Mucosa of descending colon (tissue), 3 donors: Measurements from ENCODE around the gene TMEM219. TPM values are rescaled to one million over a fixed set of nuclear protein-coding genes. Genes with fewer than 3 reads are reported as not detected.

Experiments
- ATAC-seq: fragments of 200-7000 bp; cut with Tn5 transposase; one replicate; pipeline ENCODE4 v1.9.1; 2020; ENCODE audit warnings: mild to moderate bottlenecking, moderate library complexity
- DNase-seq, 3 donors: peaks; one replicate each; pipeline ENCODE4 v3.0.0-alpha.2; 2020
- H3K36me3 ChIP-seq: fragments of 200-600 bp; one replicate; pipeline ENCODE4 v1.8.0; 2021; ENCODE audit warnings: low read depth, mild to moderate bottlenecking
- H3K4me1 ChIP-seq: fragments of 200-600 bp; one replicate; pipeline ENCODE4 v1.8.0; 2021; ENCODE audit warnings: low read depth, mild to moderate bottlenecking
- H3K4me3 ChIP-seq: fragments of 200-600 bp; one replicate; pipeline ENCODE4 v1.8.0; 2021; ENCODE audit warnings: mild to moderate bottlenecking
- H3K9me3 ChIP-seq: fragments of 200-600 bp; one replicate; pipeline ENCODE4 v1.8.0; 2021; ENCODE audit warnings: mild to moderate bottlenecking
- intact Hi-C, 2 donors: fragments of 100-400 bp; cut with DNase I in 1 of 2; cut with micrococcal nuclease in 1 of 2; formaldehyde crosslinking; loops; one replicate each; pipeline versions ENCODE4 v1.11.0 to v1.11.1; 2022; cut with DNase I, micrococcal nuclease
- total RNA-seq, 3 donors: library from RNA; stranded (reverse); fragmentation: NEBNext Ultra II Directional in 2 of 3; extraction: Animal tissue kit (Norgen Biotek cat#: 25700) in 2 of 3; gene quantifications; one replicate each; pipeline versions ENCODE4 v1.2.1 to v1.2.4, GENCODE V29; 2021 to 2023
- TF ChIP-seq, protein P1 (sequence below): fragments of 200-600 bp; IDR thresholded peaks from one replicate; pipeline ENCODE4 v1.8.0; 2022; ENCODE audit warnings: antibody characterized with exemption, mild to moderate bottlenecking
- donor health status: DM: no; HTN: no; CAD: no; lungs with moderate emphysema.
- donor health status: DM: no; HTN: no; CAD: no.
- donor health status: DM: no; HTN: yes; CAD: no.

The TMEM219 gene
- total RNA-seq, 3 donors from 2014 or later = 116 to 209 (median 130) TPM

- Histone ChIP-seq H3K4me1 (peaks cover 11% of the 10 kb centered on the region), H3K9me3 (no peaks in the 10 kb centered on the region), H3K4me3 (no peak overlapping the region), H3K36me3 (no peaks in the 10 kb centered on the region)
- intact Hi-C loops = no loop called here
- DNase-seq (no peak), ATAC-seq (no peak)
- TF ChIP-seq, protein P1, sequence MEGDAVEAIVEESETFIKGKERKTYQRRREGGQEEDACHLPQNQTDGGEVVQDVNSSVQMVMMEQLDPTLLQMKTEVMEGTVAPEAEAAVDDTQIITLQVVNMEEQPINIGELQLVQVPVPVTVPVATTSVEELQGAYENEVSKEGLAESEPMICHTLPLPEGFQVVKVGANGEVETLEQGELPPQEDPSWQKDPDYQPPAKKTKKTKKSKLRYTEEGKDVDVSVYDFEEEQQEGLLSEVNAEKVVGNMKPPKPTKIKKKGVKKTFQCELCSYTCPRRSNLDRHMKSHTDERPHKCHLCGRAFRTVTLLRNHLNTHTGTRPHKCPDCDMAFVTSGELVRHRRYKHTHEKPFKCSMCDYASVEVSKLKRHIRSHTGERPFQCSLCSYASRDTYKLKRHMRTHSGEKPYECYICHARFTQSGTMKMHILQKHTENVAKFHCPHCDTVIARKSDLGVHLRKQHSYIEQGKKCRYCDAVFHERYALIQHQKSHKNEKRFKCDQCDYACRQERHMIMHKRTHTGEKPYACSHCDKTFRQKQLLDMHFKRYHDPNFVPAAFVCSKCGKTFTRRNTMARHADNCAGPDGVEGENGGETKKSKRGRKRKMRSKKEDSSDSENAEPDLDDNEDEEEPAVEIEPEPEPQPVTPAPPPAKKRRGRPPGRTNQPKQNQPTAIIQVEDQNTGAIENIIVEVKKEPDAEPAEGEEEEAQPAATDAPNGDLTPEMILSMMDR = no peak
Observed at GRCh38 chr16:29920288-29921033, 41.4 kb upstream of the TMEM219 start.

- DNase-seq = no peak
- ATAC-seq = no peak
- TF ChIP-seq, protein P1 = no peak
- Histone ChIP-seq H3K9me3 (no peaks in the 10 kb centered on the region), H3K36me3 (no peaks in the 10 kb centered on the region), H3K4me1 (peaks cover 11% of the 10 kb centered on the region), H3K4me3 (no peak overlapping the region)
- intact Hi-C loops = no loop called here
Observed at GRCh38 chr16:29921034-29921385, 40.9 kb upstream of the TMEM219 start.

DNA sequence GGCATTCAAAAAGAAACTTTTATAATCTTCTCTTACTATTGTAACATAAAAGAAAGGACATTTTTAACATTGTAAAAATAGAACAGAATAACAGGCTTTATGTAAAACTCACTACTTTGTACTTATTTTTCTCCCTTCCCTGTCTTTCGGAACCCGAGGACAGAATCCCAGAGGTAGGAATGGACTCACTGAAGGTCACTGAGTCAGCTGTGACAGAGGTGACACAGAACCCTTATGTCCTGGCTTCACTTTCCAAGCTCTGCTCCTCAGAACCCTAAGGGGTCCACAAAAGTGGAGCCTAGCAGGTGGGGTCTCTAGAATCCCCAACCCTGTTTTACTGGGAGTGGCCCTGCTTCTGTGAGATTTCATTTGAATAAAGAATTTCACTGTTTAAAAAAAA lies 39.6 kb upstream of the TMEM219 start:
- DNase-seq = no peak

GRCh38 chr16:29922986-29923501 lies 38.8 kb upstream of the TMEM219 start:
- H3K9me3 ChIP-seq = no peaks in the 10 kb centered on the region
- no peak overlapping the region for H3K4me3 ChIP-seq
- no peak for DNase-seq
- ATAC-seq = no peak
- no peaks in the 10 kb centered on the region for H3K36me3 ChIP-seq
- intact Hi-C loops = no loop called here
- TF ChIP-seq, protein P1 = no peak
- H3K4me1 ChIP-seq = peaks cover 19% of the 10 kb centered on the region

More for the DNA sequence above, 39.6 kb upstream of the TMEM219 start:
- H3K9me3 ChIP-seq = no peaks in the 10 kb centered on the region
- H3K4me1 ChIP-seq = peaks cover 17% of the 10 kb centered on the region
- intact Hi-C loops = no loop called here
- no peak overlapping the region for H3K4me3 ChIP-seq
- TF ChIP-seq, protein P1 = no peak
- no peaks in the 10 kb centered on the region for H3K36me3 ChIP-seq
- no peak for ATAC-seq

- TF ChIP-seq, protein P1 = no peak
- Histone ChIP-seq H3K36me3 (no peaks in the 10 kb centered on the region), H3K4me3 (peak overlapping the region; percentile 92), H3K4me1 (peaks cover 19% of the 10 kb centered on the region), H3K9me3 (no peaks in the 10 kb centered on the region)
- ATAC-seq (peak; percentile 7), DNase-seq (no peak)
- intact Hi-C loops = no loop called here
Observed at GRCh38 chr16:29925105-29925756, 36.6 kb upstream of the TMEM219 start.
